Measurements from ENCODE around the gene TEPSIN.

Gene TEPSIN

DNA sequence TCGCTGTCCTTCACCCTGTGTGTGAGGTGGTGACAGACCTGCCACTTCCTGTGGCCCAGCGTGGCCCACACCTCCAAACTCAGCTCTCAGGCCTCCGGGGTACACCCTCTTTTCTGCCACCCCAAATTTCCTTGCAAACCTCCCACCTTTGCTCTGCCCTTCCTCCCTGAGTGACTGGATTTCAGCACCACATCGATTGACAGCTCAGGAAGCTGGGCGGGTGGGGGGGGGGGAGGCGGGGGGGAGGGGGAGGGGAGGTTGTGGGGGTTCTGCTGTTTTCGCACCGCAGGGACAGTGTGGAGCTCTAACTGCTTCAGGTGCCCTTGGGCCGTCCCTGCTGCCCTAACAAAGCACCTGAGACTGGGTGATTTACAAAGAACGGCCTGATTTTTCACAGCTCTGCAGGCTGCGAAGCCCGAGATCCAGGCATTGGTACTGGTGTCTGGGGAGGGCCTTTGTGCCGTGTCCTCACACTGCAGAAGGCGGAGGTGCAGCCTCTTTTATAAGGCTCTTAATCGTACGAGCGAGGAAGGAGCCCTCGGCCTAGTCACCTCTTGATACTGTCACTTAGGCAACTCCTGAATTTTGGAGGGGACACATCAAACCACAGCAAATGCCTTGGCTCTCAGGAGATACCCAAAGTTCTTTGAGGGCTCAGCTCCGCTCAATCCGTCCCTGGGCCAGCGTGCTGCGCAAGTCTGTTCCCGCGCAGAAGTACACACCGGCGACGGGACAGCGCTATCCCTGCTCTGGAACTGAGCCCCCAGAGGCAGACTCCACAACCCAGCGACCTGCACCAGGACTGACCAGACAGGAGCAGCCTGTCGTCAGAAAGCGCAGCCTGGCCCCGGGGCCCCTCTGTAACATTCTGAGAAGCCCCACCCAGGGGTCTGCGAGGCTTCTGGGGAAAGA is 3.8 kb upstream of the TEPSIN start:
- no peak overlapping the region for H3K4me3 ChIP-seq (ENCODE audit: low read depth in 1 of 2, low read length in 2 of 2)
- no peak overlapping the region for H3K4me2 ChIP-seq (ENCODE audit: insufficient read depth, low read length)
- peaks cover 45% of the 10 kb centered on the region for H4K20me1 ChIP-seq (ENCODE audit: insufficient read depth, low read length)
- H3K27me3 ChIP-seq (ENCODE audit: insufficient read depth, low read length, poor library complexity) = no peaks in the 10 kb centered on the region
- H3K9me3 ChIP-seq (ENCODE audit: insufficient read depth, low read length, severe bottlenecking) = no peaks in the 10 kb centered on the region
- TF ChIP-seq, protein P1, sequence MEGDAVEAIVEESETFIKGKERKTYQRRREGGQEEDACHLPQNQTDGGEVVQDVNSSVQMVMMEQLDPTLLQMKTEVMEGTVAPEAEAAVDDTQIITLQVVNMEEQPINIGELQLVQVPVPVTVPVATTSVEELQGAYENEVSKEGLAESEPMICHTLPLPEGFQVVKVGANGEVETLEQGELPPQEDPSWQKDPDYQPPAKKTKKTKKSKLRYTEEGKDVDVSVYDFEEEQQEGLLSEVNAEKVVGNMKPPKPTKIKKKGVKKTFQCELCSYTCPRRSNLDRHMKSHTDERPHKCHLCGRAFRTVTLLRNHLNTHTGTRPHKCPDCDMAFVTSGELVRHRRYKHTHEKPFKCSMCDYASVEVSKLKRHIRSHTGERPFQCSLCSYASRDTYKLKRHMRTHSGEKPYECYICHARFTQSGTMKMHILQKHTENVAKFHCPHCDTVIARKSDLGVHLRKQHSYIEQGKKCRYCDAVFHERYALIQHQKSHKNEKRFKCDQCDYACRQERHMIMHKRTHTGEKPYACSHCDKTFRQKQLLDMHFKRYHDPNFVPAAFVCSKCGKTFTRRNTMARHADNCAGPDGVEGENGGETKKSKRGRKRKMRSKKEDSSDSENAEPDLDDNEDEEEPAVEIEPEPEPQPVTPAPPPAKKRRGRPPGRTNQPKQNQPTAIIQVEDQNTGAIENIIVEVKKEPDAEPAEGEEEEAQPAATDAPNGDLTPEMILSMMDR (IDR thresholded peaks at IDR 0.05; ENCODE audit: borderline replicate concordance, extremely low read depth, low read length, poor library complexity, severe bottlenecking) = no peak
- no peak for TF ChIP-seq EZH2 (IDR thresholded peaks at IDR 0.05; ENCODE audit: borderline replicate concordance, low read depth, low read length, severe bottlenecking)
- peaks cover 27% of the 10 kb centered on the region for H3K4me1 ChIP-seq (ENCODE audit: insufficient read depth, low read length)
- no peak overlapping the region for H2AFZ ChIP-seq (ENCODE audit: low read depth, low read length)
- no peak overlapping the region for H3K27ac ChIP-seq (ENCODE audit: low read length)
- H3K79me2 ChIP-seq (ENCODE audit: insufficient read depth, low read length) = peaks cover 36% of the 10 kb centered on the region
- ATAC-seq (ENCODE audit: insufficient read depth, low read depth) (no peak), DNase-seq (no peak)
- no peak overlapping the region for H3K9ac ChIP-seq (ENCODE audit: low read depth, low read length)
- H3K36me3 ChIP-seq (ENCODE audit: insufficient read depth, low read length) = peaks cover 30% of the 10 kb centered on the region

DNA sequence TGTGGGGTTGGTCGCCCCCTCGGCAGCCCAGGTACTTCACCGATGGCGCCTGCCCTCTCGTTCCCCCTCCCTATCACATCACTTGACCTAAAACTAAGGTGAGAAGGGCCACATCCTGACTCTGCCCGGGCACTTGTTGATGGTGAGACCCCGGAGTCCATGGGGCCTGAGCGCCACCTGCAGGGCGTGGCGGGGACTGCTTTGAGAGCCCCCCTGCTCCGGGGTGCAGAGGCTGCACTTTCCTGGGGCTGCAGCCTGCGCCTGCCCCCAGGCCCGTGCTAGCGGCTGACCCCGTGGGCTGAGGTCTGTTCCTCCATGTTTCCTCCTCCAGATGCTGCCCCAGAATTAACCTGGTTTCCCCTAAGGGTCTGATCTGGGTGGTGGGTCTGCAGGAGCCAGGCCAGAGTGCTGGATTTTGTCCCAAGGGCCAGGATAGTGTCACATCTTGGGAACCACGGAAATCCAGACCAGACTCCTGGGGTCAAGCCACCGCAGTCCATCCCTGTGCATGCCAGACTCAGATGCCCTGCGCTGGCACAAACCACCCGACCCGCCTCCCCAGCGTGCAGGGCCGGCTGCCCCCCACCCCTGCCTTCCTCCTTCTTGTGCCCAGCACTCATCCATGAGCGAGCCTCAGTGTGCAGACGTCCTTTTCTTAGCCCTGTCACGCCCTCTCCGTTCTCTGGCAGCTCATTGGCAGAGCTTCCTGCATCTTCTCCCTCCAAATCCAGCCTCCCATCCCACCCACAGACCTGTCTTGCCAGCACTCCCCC is 3.0 kb upstream of the TEPSIN start:
- peaks cover 47% of the 10 kb centered on the region for H4K20me1 ChIP-seq (ENCODE audit: insufficient read depth, low read length)
- no peak overlapping the region for H3K27ac ChIP-seq (ENCODE audit: low read length)
- H3K4me3 ChIP-seq (ENCODE audit: low read depth in 1 of 2, low read length in 2 of 2) = no peak overlapping the region
- H3K4me1 ChIP-seq (ENCODE audit: insufficient read depth, low read length) = peaks cover 35% of the 10 kb centered on the region
- H3K27me3 ChIP-seq (ENCODE audit: insufficient read depth, low read length, poor library complexity) = no peaks in the 10 kb centered on the region
- H3K36me3 ChIP-seq (ENCODE audit: insufficient read depth, low read length) = peaks cover 30% of the 10 kb centered on the region
- no peak for ATAC-seq (ENCODE audit: insufficient read depth, low read depth)
- no peaks in the 10 kb centered on the region for H3K9me3 ChIP-seq (ENCODE audit: insufficient read depth, low read length, severe bottlenecking)
- peak; percentile 69 for DNase-seq
- H3K9ac ChIP-seq (ENCODE audit: low read depth, low read length) = no peak overlapping the region
- TF ChIP-seq EZH2 (IDR thresholded peaks at IDR 0.05; ENCODE audit: borderline replicate concordance, low read depth, low read length, severe bottlenecking) = no peak
- TF ChIP-seq, protein P1 (IDR thresholded peaks at IDR 0.05; ENCODE audit: borderline replicate concordance, extremely low read depth, low read length, poor library complexity, severe bottlenecking) = peak; percentile 79
- H3K79me2 ChIP-seq (ENCODE audit: insufficient read depth, low read length) = peaks cover 45% of the 10 kb centered on the region
- peak overlapping the region; percentile 69; the same call in 1 of the 2 replicates for H3K4me2 ChIP-seq (ENCODE audit: insufficient read depth, low read length)
- no peak overlapping the region for H2AFZ ChIP-seq (ENCODE audit: low read depth, low read length)

DNA sequence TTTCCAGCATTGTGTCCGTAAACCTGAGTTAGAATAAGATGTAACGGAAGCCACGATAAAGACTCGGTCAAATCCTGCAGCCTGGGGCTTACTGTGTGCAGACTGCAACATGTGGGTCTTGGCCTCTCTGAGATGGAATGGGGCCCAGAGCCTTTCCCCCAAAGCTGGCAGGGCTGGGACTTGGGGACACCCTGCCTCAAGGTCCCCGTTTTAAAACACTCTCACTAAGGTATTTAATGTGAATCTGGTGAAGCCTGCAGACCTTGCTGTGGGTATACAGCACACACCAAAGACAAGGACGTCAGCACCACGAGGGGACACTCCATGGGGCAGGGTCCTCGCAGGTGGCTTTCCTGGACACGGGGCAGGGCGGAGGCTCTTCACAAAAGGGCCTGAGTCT is 2.3 kb upstream of the TEPSIN start:
- Histone ChIP-seq H3K36me3 (ENCODE audit: insufficient read depth, low read length) (peaks cover 30% of the 10 kb centered on the region), H3K27me3 (ENCODE audit: insufficient read depth, low read length, poor library complexity) (no peaks in the 10 kb centered on the region), H3K27ac (ENCODE audit: low read length) (no peak overlapping the region), H2AFZ (ENCODE audit: low read depth, low read length) (no peak overlapping the region), H3K79me2 (ENCODE audit: insufficient read depth, low read length) (peaks cover 51% of the 10 kb centered on the region), H3K9ac (ENCODE audit: low read depth, low read length) (no peak overlapping the region), H3K4me1 (ENCODE audit: insufficient read depth, low read length) (peaks cover 41% of the 10 kb centered on the region), H4K20me1 (ENCODE audit: insufficient read depth, low read length) (peaks cover 44% of the 10 kb centered on the region), H3K9me3 (ENCODE audit: insufficient read depth, low read length, severe bottlenecking) (no peaks in the 10 kb centered on the region), H3K4me3 (ENCODE audit: low read depth in 1 of 2, low read length in 2 of 2) (peak overlapping the region in 1 of 2 experiments; percentile 89; a peak in 1 of 4 replicates), H3K4me2 (ENCODE audit: insufficient read depth, low read length) (peak overlapping the region; percentile 69)
- no peak for DNase-seq
- no peak for TF ChIP-seq EZH2 (IDR thresholded peaks at IDR 0.05; ENCODE audit: borderline replicate concordance, low read depth, low read length, severe bottlenecking)
- TF ChIP-seq, protein P1 (IDR thresholded peaks at IDR 0.05; ENCODE audit: borderline replicate concordance, extremely low read depth, low read length, poor library complexity, severe bottlenecking) = no peak
- no peak for ATAC-seq (ENCODE audit: insufficient read depth, low read depth)

Measured in DND-41 (cell line).